NCI-H748 (cell line): Measurements from ENCODE around the gene CDY2B.
"Not testable (repeated sequence)": the region's sequence is repeated elsewhere in the genome, so short reads cannot be mapped to it uniquely, and the experiment has no call there.

ENCODE experiments used
- DNase-seq: peaks from one replicate; lab custom pipeline; 2025; ENCODE audit not compliant: unreplicated experiment; lab: John Stamatoyannopoulos, UW

CDY2B gene, protein sequence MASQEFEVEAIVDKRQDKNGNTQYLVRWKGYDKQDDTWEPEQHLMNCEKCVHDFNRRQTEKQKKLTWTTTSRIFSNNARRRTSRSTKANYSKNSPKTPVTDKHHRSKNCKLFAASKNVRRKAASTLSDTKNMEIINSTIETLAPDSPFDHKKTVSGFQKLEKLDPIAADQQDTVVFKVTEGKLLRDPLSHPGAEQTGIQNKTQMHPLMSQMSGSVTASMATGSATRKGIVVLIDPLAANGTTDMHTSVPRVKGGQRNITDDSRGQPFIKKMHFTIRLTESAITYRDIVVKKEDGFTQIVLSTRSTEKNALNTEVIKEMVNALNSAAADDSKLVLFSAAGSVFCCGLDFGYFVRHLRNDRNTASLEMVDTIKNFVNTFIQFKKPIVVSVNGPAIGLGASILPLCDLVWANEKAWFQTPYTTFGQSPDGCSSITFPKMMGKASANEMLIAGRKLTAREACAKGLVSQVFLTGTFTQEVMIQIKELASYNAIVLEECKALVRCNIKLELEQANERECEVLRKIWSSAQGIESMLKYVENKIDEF

DNA sequence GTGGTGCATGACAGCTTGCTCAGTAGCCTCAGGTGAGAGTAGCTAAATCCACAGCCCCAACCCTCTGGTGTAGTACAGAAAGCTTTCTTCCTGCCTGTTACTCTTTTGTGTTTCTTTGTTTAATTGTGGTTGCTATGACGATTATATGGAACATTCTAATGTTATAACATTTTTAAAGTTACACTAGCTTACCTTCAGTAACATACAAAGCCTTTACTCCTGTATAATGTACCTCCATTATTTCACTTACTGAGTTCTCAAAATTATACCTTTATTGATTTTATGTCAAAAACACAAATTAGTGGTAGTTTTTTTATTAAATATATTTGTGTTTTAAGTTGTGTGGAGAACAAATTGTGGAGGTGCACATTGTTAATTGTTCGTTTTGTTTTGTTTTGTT, at the start of gene CDY2B:
Gene CDY2B (minus strand): TSS at position 101 of the 400 bp plus-strand sequence. CDS start 328 bp downstream, outside the sequence.
- not testable (repeated sequence) for DNase-seq

GRCh38 chrY:17908009-17908408, 28.0 kb upstream of the CDY2B start:
- DNase-seq: not testable (repeated sequence)

DNA sequence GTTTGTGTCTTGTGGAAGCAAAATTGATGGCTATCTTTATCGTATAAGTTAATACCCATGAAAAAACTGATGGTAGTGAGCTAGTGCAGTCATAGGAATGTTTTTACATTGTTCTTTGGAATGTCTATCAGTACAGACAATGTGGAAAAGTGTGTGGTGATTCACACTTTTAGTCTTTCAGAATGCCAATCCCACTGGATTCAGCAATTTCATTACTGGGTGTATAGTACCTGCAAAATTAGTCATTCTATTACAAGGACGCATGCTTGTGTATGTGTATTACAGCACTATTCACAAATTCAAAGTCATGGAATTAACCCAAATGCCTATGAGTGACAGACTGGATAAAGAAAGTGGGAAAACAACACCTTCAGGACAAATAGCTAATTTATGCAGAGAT, 27.3 kb upstream of the CDY2B start:
- DNase-seq: not testable (repeated sequence)

- not testable (repeated sequence) for DNase-seq
Measured at GRCh38 chrY:17881697-17882096, 1.7 kb upstream of the CDY2B start.

DNA sequence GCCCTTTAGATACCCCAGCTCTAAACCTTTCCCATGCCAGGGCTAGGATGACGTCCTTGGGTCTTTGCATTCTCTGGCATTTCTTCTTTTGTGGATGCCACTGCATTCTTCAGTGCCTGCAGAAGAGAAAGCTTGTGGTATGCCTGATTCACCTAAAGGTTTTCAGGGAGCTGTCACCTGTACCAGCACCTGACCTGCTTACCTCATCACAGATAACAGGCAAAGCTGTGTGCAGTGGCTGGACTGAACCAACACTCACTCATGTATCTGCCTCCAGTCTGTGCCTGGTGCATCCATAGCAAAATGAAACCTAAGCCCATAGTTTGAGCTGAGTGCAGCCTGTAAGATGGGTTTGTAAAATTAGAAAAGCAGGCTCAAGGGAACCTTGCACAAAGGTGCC, 3.3 kb downstream of the CDY2B start:
- DNase-seq: not testable (repeated sequence)

DNA sequence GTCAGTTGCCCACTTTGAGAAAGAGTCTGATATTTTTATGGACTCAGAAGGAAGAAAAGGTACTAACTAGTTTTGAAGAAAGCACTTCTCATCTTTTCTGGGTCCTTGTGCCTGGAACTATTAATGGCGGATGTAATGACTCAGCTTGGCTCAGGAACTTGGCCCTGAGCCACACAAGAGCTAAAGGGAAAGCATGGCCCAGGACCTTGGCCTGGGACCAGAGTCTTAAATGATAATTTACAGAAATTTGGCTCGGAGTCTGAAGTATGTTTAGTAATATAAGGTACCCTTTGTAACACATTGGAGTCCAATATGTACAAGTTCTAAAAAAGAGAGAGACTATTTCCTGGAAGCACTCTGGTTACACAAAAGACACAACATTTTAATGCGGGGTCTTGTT, 4.6 kb downstream of the CDY2B start:
- DNase-seq: not testable (repeated sequence)

DNA sequence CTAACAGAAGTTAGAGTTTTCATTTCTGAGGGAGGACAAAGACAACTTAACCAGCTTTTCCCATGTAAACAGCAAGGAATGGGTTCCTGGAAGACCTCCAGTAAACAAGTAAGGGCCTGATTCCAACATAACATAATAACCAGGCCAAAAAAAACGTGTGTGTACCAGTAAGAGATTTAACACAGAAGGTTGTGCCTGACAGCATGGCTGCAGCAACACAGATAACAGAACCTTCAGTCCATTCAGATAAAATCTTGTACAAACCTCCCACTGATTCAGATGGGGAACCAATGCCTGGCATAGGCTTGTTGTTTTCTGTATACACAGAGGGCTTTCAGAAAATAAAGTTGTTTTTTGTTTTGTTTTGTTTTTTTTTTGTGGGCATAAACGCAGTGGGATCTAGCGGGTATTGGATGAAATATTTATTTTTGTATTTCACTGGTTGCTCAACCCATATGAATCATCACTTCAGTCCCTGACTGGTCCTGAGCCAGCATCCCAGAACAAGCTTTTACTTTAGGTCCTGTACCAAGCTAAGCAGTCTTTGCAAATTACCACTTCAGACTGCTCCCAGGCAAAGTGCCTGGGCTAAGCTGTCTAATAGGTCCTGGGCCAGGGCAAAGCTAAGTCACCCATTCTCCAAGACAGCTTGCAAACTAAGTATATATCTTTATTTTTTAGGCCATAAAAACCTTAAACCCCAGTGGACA, 8.7 kb downstream of the CDY2B start:
- not testable (repeated sequence) for DNase-seq

DNA sequence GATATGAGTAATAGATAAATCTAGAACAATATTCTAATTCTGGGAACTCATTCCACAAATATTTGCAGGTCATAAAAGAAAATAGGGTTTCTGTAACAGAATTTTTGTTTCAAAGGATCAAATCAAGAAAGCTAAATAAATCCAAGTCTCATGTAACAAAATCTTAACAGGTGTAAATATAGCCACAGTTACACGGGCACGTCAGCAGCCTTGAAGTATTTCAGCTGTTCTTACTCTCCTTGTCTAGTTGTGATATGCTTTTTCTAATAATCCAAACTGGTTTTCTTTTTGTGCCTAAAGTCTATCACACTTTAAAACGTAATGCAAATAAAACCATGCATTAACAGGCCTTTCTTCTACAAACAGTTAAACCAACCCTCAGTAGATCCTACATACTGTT, 9.3 kb downstream of the CDY2B start:
- not testable (repeated sequence) for DNase-seq

- DNase-seq: not testable (repeated sequence)
Measured at GRCh38 chrY:17867850-17868249, 12.2 kb downstream of the CDY2B start.

DNA sequence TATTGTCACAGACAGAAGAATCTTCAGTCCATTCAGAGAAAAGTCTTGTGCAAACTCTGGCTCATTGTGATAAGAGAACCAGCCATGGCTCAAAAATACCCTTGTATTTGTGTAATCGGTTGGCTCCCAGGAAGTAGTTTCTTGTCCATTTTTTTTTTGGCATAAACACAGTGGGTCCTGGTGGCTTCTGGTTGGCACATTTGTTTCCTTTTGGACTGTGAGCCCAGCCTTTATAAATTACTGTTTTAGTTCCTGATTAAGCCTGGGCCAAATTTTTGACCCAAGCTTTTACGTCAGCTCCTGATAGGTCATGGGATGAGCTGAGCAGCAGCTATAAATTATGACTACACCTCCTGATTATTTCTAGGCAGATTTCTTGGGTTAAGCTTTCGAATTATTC, 19.4 kb downstream of the CDY2B start:
- DNase-seq: not testable (repeated sequence)

GRCh38 chrY:17856963-17857848, 22.8 kb downstream of the CDY2B start:
- not testable (repeated sequence) for DNase-seq

DNA sequence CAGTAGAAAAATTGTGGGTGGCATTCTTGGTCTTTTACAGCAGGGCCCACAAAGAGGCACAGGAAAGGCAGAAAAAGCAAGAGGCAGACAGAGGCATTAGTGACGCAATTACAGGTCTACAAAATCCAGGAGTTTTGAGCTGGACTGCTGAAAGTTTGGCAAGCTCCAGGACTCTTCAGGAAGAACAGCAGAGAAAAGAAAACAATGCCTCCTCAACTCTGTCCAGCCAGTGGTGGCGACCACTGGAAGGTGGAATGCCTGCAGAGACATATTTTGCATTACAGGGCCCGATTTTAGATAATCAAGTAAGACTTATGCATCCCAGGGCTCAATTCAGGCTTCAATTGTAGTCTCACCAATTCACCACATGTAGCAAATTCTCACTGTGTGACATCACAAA, 23.5 kb downstream of the CDY2B start:
- not testable (repeated sequence) for DNase-seq

- not testable (repeated sequence) for DNase-seq
Measured at GRCh38 chrY:17849131-17849530, 30.9 kb downstream of the CDY2B start.

DNA sequence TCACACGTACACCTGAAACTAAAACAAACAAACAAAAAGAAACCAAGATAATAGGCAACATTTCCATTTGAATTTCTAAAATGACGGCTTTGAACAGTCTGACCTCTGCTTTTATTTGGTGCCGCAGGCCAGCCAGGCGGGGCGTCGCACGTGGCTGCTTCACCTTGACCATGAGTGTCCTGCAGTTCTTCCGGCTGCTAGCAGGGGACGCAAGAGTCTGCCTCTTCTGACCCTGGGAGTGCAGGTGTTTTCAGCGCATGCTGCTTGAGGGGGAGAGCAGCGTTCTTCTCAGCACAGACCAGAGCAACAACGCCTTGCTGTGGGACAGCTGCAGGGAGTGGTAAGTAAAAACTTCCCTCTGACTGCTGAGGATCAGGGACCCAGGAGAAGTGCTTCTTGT, 47.9 kb downstream of the CDY2B start:
- DNase-seq: not testable (repeated sequence)
